Astrocyte of the hippocampus (primary cell): ENCODE results near the gene RSPH9.

Experiments used
- DNase-seq: peaks from one replicate; pipeline ENCODE4 v3.0.0; 2011; ENCODE audit warnings: low read depth, low spot score

RSPH9 gene

DNA sequence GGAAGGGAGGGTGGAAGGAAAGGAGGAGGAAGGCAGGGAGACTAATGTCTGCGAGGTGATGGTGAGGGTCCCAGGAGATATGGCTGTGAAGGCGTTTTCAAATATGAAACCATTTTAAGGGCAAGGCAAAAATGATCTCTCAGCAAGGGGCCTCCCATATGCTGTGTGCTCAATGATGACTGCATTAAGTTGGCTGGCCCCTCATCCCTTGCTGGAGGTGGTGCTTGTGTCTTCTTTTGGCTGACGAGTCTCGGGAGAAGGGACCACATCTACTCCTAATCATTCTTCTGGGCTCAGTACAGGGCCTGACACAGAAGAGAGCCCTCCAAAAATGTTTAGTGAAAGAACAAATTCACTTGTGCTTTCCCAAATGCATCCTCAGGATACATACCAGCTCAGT is 65.7 kb downstream of the RSPH9 start:
- no peak for DNase-seq

GRCh38 chr6:43712579-43712978 is 67.7 kb downstream of the RSPH9 start:
- DNase-seq: no peak

DNA sequence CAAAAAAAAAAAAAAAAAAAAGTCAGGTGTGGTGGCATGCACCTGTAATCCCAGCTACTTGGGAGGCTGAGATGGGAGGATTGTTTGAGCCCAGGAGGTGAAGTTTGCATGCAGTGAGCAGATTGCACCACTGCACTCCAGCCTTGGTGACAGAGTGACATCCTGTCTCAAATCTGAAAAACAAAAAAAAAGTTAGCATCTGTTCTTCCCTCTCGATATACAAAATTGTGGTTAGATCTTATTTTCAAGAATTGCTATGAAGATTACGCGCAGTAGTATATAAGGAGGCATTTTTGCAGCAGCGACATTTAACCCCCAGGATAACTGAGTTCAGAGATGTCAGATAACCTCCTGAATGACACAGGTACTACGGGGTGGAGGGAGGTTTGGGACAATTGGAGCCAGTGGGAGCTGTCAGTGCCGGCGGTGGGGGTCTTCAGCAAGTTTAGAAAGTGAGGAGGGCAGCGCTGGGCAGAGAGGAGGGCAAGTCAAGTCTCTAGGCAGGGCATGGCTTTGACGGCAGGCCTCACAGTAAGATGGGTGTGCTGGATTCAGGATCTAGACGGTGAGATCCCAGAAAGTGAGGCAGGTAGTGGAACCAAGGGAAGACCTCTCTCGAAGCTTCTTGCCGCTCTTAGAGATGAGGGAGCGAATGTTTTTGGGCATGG is 68.9 kb downstream of the RSPH9 start:
- no peak for DNase-seq

GRCh38 chr6:43714311-43715055 is 69.6 kb downstream of the RSPH9 start:
- peak; percentile 21 for DNase-seq

- no peak for DNase-seq
Measured at GRCh38 chr6:43715056-43715788, 70.4 kb downstream of the RSPH9 start.

GRCh38 chr6:43716099-43716498 is 71.3 kb downstream of the RSPH9 start:
- peak; percentile 76 for DNase-seq

- DNase-seq: no peak
Measured at GRCh38 chr6:43717389-43717788, 72.6 kb downstream of the RSPH9 start.

GRCh38 chr6:43717822-43718221 is 73.0 kb downstream of the RSPH9 start:
- DNase-seq: no peak

DNA sequence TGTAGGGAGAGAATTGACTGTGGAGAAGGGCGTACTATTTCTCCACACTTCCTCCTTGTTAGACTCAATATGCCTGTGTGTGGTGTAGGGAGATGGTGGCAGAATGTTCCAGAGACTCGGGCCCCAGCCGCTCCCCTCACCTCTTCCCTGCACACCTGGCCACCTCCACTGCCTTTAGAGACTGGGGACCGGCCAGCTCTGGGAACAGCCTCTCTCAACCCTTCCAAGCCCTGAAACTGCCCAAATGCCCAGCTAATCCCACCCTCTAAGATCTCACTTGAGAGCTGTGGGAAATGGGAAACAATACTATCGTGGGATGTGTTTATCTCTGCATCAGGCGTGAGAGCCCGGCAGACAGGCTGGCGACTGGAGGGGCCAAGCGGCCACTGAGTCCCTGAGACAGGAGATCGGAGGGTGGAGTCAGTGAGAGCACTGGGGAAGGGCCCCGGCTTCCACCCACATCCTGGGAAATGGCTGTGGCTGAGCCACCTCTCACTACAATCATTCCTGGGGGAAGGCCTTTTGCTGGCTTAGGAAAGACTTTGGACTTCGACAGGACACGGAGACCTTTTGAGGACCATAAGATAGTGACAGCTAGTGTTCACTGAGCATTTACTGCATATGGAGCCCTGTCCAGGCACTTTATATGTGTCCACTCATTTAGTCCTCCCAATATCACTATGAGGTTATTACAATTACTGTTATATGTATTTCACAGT is 73.7 kb downstream of the RSPH9 start:
- no peak for DNase-seq

DNA sequence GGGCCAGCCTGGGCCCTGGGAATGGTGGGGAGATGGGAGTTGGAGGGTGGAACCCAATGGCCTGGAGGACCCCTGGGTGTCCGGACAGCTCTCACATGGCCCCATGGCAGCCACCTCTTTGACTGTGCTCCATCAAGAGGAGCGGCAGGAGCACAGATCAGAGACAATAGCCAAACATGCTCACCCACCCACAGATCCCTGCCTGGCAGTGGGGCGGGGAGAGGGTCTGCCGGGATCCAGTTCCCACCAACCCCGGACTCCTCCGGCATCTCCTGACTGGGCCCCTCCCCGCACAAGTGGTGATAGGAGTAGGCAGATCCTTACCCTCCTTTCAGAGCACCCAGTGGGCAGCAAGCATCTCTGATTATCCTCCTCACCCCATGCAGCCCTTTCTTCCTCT is 74.7 kb downstream of the RSPH9 start:
- no peak for DNase-seq

DNA sequence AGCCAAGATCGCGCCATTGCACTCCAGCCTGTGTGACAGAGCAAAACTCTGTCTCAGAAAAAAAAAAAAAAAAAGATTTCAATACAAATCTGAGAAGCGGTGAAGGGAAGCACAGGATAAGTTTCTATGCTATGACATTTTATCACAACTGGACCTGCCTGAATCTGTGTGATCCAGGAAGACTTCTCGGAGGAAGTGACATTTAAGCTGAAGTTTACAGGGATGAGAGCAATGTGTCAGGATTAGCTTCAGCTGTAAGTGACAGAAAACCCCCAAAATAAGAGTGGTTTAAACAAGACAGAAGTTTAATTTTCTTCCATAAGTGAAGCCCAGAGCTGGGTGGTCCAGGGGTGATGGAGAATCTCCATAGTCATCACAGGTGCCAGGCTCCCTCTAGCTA is 76.2 kb downstream of the RSPH9 start:
- no peak for DNase-seq
